ENCODE measurements around the gene SYTL3.
"Not testable (repeated sequence)": the region's sequence is repeated elsewhere in the genome, so short reads cannot be mapped to it uniquely, and the experiment has no call there.

SYTL3 gene

GRCh38 chr6:158644231-158645063, 5.4 kb upstream of the SYTL3 start, which contains the start of gene DYNLT1:
Gene DYNLT1, minus strand, starts transcription at chr6:158644743. Its CDS starts 35 bp downstream, at chr6:158644708.
- TF ChIP-seq, protein P1, sequence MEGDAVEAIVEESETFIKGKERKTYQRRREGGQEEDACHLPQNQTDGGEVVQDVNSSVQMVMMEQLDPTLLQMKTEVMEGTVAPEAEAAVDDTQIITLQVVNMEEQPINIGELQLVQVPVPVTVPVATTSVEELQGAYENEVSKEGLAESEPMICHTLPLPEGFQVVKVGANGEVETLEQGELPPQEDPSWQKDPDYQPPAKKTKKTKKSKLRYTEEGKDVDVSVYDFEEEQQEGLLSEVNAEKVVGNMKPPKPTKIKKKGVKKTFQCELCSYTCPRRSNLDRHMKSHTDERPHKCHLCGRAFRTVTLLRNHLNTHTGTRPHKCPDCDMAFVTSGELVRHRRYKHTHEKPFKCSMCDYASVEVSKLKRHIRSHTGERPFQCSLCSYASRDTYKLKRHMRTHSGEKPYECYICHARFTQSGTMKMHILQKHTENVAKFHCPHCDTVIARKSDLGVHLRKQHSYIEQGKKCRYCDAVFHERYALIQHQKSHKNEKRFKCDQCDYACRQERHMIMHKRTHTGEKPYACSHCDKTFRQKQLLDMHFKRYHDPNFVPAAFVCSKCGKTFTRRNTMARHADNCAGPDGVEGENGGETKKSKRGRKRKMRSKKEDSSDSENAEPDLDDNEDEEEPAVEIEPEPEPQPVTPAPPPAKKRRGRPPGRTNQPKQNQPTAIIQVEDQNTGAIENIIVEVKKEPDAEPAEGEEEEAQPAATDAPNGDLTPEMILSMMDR (IDR thresholded peaks at IDR 0.05; ENCODE audit: borderline replicate concordance, insufficient read depth, low read depth, low read length), result no peak
- peak within 1 kb of the TSS; percentile 82 for H3K4me3 ChIP-seq (ENCODE audit: low read depth, low read length)

- H3K4me3 ChIP-seq (ENCODE audit: low read depth, low read length), result peak overlapping the region; percentile 82
- TF ChIP-seq, protein P1 (IDR thresholded peaks at IDR 0.05; ENCODE audit: borderline replicate concordance, insufficient read depth, low read depth, low read length), result no peak
These were observed 4.5 kb upstream of the SYTL3 start for GRCh38 chr6:158645064-158646022.

DNA sequence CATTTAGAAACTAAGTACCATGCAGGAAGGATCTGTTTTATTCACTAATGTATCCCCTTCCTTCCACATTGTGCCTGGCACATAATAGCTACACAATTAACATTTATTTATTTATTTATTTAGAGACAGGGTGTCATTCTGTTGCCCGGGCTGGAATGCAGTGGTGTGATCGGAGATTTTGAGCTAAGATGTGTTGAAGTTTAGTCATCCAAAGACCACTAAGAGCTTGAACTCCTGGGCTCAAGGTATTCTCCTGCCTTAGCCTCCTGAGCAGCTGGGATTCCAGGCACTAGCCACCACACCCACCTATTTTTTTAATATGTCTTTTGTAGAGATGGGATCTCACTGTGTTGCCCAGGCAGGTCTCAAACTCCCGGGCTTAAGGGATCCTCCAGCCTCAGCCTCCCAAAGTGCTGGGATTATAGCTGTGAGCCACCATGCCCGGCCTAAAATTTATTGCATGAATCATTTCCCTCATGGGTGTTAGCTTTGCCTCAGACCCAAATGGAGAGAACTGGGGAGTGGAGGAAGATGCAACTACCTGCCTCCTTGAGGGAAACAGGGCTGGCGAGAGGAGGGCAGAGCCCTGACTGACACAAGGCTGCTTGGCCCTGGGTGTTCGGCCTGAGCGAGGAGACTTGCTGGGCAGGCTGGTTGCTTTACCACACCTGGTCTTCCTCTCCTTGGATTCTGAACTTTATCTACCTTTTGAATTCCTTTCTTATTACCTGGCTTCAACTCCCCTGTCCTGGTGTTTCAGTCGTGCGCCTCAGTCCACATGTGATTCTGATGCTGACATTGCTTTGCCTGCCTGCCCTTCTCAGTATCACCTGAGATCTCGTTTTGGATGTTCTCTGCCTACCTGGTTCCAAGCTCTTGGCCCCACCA, 3.6 kb upstream of the SYTL3 start:
- no peak overlapping the region for H3K4me3 ChIP-seq (ENCODE audit: low read depth, low read length)
- TF ChIP-seq, protein P1 (IDR thresholded peaks at IDR 0.05; ENCODE audit: borderline replicate concordance, insufficient read depth, low read depth, low read length), result no peak

- TF ChIP-seq, protein P1 (IDR thresholded peaks at IDR 0.05; ENCODE audit: borderline replicate concordance, insufficient read depth, low read depth, low read length), result no peak
- no peak overlapping the region for H3K4me3 ChIP-seq (ENCODE audit: low read depth, low read length)
These were observed 2.4 kb upstream of the SYTL3 start for GRCh38 chr6:158647501-158647900.

DNA sequence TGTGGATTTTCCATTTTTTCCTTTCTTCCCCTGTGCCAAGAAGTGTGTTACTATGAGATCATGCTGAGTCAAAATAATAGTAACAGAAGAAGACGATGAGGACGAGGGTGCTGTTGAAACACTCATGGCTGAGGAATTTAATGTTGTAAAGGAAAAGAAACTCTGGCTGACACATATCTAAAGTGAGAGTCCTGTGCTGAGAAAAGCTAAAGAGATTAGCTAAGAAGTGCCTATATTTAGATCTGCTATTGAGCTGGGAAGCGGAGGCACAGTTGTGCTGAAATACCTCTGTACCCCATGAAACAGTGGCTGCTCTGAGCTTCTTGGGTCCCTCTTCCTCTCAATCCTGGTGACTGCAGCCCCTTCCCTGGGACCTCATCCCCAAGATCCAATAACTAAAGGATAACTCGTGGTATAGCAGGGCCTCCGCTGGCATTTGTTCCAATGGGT, 1.1 kb upstream of the SYTL3 start:
- TF ChIP-seq, protein P1 (IDR thresholded peaks at IDR 0.05; ENCODE audit: borderline replicate concordance, insufficient read depth, low read depth, low read length), result no peak
- no peak overlapping the region for H3K4me3 ChIP-seq (ENCODE audit: low read depth, low read length)

- not testable (repeated sequence) for H3K4me3 ChIP-seq (ENCODE audit: low read depth, low read length)
These were observed 2.3 kb downstream of the SYTL3 start for GRCh38 chr6:158651981-158652737.

Data from GM12875 (cell line).